ENCODE results near the gene KDF1. TPM values are rescaled to one million over a fixed set of nuclear protein-coding genes. Genes with fewer than 3 reads are reported as not detected.

KDF1 gene
- total and polyA plus RNA-seq, 2 of the 13 experiments (the other 11 are each of a cell fraction or from before 2014, with no cell fraction given), result 1.9 to 4.9 TPM

DNA sequence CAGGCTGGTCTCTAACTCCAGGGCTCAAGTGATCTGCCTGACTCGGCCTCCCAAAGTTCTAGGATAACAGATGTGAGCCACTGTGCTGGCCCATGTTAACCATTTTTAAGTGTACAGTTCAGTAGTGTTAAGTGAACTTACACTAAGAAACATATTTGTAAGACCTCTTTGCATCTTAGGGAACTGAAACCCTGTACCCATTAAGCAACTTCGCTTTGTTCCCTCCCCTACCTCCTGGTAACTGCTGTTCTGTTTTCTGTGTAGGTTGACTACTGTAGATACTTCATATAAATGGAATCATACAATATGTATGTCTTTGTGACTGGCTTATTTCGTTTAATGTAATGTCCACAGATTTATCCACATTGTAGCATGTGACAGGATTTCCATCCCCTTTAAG lies 27.7 kb downstream of the KDF1 start (continued):
- no peak for TF ChIP-seq ZFAT (CRISPR knock-in tag; conservative IDR thresholded peaks at IDR 0.05)
- TF ChIP-seq, protein P1, sequence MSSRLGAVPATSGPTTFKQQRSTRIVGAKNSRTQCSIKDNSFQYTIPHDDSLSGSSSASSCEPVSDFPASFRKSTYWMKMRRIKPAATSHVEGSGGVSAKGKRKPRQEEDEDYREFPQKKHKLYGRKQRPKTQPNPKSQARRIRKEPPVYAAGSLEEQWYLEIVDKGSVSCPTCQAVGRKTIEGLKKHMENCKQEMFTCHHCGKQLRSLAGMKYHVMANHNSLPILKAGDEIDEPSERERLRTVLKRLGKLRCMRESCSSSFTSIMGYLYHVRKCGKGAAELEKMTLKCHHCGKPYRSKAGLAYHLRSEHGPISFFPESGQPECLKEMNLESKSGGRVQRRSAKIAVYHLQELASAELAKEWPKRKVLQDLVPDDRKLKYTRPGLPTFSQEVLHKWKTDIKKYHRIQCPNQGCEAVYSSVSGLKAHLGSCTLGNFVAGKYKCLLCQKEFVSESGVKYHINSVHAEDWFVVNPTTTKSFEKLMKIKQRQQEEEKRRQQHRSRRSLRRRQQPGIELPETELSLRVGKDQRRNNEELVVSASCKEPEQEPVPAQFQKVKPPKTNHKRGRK (CRISPR knock-in tag; IDR thresholded peaks at IDR 0.05), result no peak
- TF ChIP-seq ZNF570 (CRISPR knock-in tag; IDR thresholded peaks at IDR 0.05; ENCODE audit: borderline replicate concordance), result no peak
- TF ChIP-seq ZNF558 (CRISPR knock-in tag; IDR thresholded peaks at IDR 0.05; ENCODE audit: borderline replicate concordance), result no peak
- TF ChIP-seq MXI1 (IDR thresholded peaks at IDR 0.05; ENCODE audit: borderline replicate concordance, low read depth, low read length), result no peak
- no peak for TF ChIP-seq ZNF232 (CRISPR knock-in tag; IDR thresholded peaks at IDR 0.05; ENCODE audit: borderline replicate concordance)
- no peak for TF ChIP-seq ZNF839 (CRISPR knock-in tag; IDR thresholded peaks at IDR 0.05; ENCODE audit: borderline replicate concordance)
- no peak for TF ChIP-seq ZNF530 (CRISPR knock-in tag; IDR thresholded peaks at IDR 0.05; ENCODE audit: low read depth)
- TF ChIP-seq SIX4 (CRISPR knock-in tag; IDR thresholded peaks at IDR 0.05), result no peak
- TF ChIP-seq JUND (CRISPR knock-in tag; IDR thresholded peaks at IDR 0.05), result no peak

DNA sequence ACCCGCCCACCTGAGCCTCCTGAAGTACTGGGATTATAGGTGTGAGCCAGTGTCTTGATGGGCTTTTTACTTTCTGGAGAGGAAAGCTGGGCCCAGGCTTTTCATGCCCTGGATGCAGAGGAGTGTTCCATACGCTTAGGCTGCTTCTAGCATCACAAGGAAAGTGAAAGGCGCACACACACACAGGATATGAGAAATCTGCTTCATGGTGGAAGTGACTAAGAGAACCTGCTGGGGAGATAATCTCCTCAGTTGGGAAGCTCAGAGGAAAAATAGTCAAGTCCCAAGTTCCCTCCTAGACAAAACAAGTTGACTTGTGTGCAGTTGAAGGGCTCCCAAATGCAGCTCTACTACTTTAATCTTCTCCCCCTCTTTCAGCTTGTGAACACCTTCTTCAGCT lies 36.6 kb downstream of the KDF1 start:
- peaks cover 10 to 37% of the 10 kb centered on the region in 2 experiments for H3K36me3 ChIP-seq (replicated peaks in 1 of 2; ENCODE audit: control insufficient read depth in 1 of 2, insufficient read depth in 2 of 2, low read length in 2 of 2)
- H3K4me1 ChIP-seq (ENCODE audit: insufficient read depth, low read length), result peaks cover 51% of the 10 kb centered on the region
- BruUV-seq (replicated peaks), result no TSS peak
- H3K4me2 ChIP-seq (ENCODE audit: low read depth, low read length), result peak overlapping the region; percentile 97
- WGBS (ENCODE audit: low lambda C conversion rate), result 100% methylated on average over 3 of the region's 3 CpGs
- no peak overlapping the region for H3K27ac ChIP-seq (ENCODE audit: extremely low read length, insufficient read depth, low read length)
- H3K27me3 ChIP-seq (ENCODE audit: control insufficient read depth in 1 of 2, insufficient read depth in 2 of 2, low read length in 2 of 2), result no peaks in the 10 kb centered on the region; a peak in 1 of 5 replicates
- H2AFZ ChIP-seq (ENCODE audit: low read length), result no peak overlapping the region
- no peak for DNase-seq (ENCODE audit: low spot score)
- FAIRE-seq, result no peak
- ChIA-PET CTCF (ENCODE audit: low intra/inter-chr PET ratio, low total read pairs) (no interaction called here), POLR2A (interaction anchor here (0.7 to 3.4 kb wide), 6 partner anchors 9 to 71 kb away, joined by 3 to 31 read pairs (median 5); partner anchors contain the start of genes GPN2, NR0B2 and TRNP1)
- in situ Hi-C loops (cut with HindIII; ENCODE audit: extremely low pct_ligation_motif_present, low pct_unique_long_range_greater_than_20kb) (no loop called here), intact Hi-C loops (cut with micrococcal nuclease; ENCODE audit: unreplicated experiment) (no loop called here)
- peaks cover 4% of the 10 kb centered on the region; the same call in 1 of the 2 replicates for H4K20me1 ChIP-seq (ENCODE audit: insufficient read depth, low read length)
- H3K9ac ChIP-seq (ENCODE audit: insufficient read depth, low read depth, low read length), result peak overlapping the region; percentile 29; the same call in 1 of the 2 replicates
- no peak for ATAC-seq
- 0 out of 6 replicates have a peak overlapping the region, but pooled peaks of 1 of the 3 experiments have one; percentile 64 for H3K4me3 ChIP-seq (replicated peaks in 1 of 3; ENCODE audit: insufficient read depth in 1 of 3, low read depth in 2 of 3, low read length in 3 of 3)
- no peaks in the 10 kb centered on the region for H3K9me3 ChIP-seq (ENCODE audit: low read length)
- H3K79me2 ChIP-seq (ENCODE audit: insufficient read depth, low read length), result peaks cover 50% of the 10 kb centered on the region
- no peak for TF ChIP-seq ATM (IDR thresholded peaks at IDR 0.05; ENCODE audit: borderline replicate concordance)
- TF ChIP-seq GTF3A (CRISPR knock-in tag; conservative IDR thresholded peaks at IDR 0.05), result no peak
- TF ChIP-seq ZNF431 (CRISPR knock-in tag; IDR thresholded peaks at IDR 0.05; ENCODE audit: borderline replicate concordance, low read depth), result no peak
- TF ChIP-seq, protein P2, sequence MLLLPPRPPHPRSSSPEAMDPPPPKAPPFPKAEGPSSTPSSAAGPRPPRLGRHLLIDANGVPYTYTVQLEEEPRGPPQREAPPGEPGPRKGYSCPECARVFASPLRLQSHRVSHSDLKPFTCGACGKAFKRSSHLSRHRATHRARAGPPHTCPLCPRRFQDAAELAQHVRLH (CRISPR knock-in tag; IDR thresholded peaks at IDR 0.05; ENCODE audit: borderline replicate concordance, low read depth), result no peak
- TF ChIP-seq, protein P3, sequence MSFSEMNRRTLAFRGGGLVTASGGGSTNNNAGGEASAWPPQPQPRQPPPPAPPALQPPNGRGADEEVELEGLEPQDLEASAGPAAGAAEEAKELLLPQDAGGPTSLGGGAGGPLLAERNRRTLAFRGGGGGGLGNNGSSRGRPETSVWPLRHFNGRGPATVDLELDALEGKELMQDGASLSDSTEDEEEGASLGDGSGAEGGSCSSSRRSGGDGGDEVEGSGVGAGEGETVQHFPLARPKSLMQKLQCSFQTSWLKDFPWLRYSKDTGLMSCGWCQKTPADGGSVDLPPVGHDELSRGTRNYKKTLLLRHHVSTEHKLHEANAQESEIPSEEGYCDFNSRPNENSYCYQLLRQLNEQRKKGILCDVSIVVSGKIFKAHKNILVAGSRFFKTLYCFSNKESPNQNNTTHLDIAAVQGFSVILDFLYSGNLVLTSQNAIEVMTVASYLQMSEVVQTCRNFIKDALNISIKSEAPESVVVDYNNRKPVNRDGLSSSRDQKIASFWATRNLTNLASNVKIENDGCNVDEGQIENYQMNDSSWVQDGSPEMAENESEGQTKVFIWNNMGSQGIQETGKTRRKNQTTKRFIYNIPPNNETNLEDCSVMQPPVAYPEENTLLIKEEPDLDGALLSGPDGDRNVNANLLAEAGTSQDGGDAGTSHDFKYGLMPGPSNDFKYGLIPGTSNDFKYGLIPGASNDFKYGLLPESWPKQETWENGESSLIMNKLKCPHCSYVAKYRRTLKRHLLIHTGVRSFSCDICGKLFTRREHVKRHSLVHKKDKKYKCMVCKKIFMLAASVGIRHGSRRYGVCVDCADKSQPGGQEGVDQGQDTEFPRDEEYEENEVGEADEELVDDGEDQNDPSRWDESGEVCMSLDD (CRISPR knock-in tag; IDR thresholded peaks at IDR 0.05; ENCODE audit: borderline replicate concordance), result no peak
- TF ChIP-seq MIER3 (CRISPR knock-in tag; IDR thresholded peaks at IDR 0.05; ENCODE audit: borderline replicate concordance), result no peak
- TF ChIP-seq STAG1 (CRISPR knock-in tag; IDR thresholded peaks at IDR 0.05), result no peak
- TF ChIP-seq, protein P4, sequence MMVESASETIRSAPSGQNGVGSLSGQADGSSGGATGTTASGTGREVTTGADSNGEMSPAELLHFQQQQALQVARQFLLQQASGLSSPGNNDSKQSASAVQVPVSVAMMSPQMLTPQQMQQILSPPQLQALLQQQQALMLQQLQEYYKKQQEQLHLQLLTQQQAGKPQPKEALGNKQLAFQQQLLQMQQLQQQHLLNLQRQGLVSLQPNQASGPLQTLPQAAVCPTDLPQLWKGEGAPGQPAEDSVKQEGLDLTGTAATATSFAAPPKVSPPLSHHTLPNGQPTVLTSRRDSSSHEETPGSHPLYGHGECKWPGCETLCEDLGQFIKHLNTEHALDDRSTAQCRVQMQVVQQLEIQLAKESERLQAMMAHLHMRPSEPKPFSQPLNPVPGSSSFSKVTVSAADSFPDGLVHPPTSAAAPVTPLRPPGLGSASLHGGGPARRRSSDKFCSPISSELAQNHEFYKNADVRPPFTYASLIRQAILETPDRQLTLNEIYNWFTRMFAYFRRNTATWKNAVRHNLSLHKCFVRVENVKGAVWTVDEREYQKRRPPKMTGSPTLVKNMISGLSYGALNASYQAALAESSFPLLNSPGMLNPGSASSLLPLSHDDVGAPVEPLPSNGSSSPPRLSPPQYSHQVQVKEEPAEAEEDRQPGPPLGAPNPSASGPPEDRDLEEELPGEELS (CRISPR knock-in tag; IDR thresholded peaks at IDR 0.05), result no peak
